ENCODE data around the gene NOX4. TPM values are rescaled to one million over a fixed set of nuclear protein-coding genes. Genes with fewer than 3 reads are reported as not detected.

Gene NOX4
- total RNA-seq, 1 experiment from 2014 or later: 3.0 TPM

GRCh38 chr11:89540826-89541225, 49.7 kb upstream of the NOX4 start:
- no peaks in the 10 kb centered on the region for H3K9me3 Mint-ChIP-seq
- H3K18ac ChIP-seq (ENCODE audit: insufficient read length, low read depth, low read length): no peak overlapping the region
- no peaks in the 10 kb centered on the region for H3K4me1 Mint-ChIP-seq
- H3K56ac ChIP-seq (ENCODE audit: insufficient read length, low read depth, low read length): no peak overlapping the region
- no peak overlapping the region for H2BK120ac ChIP-seq (ENCODE audit: low read depth, low read length, poor library complexity, severe bottlenecking)
- H3K23me2 ChIP-seq (ENCODE audit: insufficient read length, low read depth, low read length, poor library complexity, severe bottlenecking): no peaks in the 10 kb centered on the region
- H3K27ac Mint-ChIP-seq: no peak overlapping the region
- no peak overlapping the region for H3K4ac ChIP-seq (ENCODE audit: low read depth, low read length)
- no peaks in the 10 kb centered on the region for H3K27me3 ChIP-seq (ENCODE audit: insufficient read depth, low read length)
- TF ChIP-seq CTCF (conservative IDR thresholded peaks at IDR 0.05): no peak
- H3K79me2 ChIP-seq (ENCODE audit: insufficient read depth, low read length): no peaks in the 10 kb centered on the region
- H4K8ac ChIP-seq (replicated peaks; ENCODE audit: insufficient read length, low read depth, low read length): no peak overlapping the region
- no peak overlapping the region for H3T11ph ChIP-seq (ENCODE audit: low read length)
- H2BK12ac ChIP-seq (ENCODE audit: insufficient read length, low read depth, low read length): no peak overlapping the region
- H3K9ac ChIP-seq (ENCODE audit: extremely low read depth, insufficient read length, low read length): no peak overlapping the region
- H2AFZ ChIP-seq (ENCODE audit: low read length): no peak overlapping the region
- no CpG with 5 or more reads among the region's 1 CpG for WGBS (ENCODE audit: extremely low coverage, insufficient read length, low lambda C conversion rate)
- H2BK20ac ChIP-seq (ENCODE audit: low read depth, low read length, poor library complexity, severe bottlenecking): no peak overlapping the region
- DNase-seq: no peak
- H4K91ac ChIP-seq (ENCODE audit: insufficient read length, low read depth, low read length): no peak overlapping the region
- H4K5ac ChIP-seq (ENCODE audit: insufficient read length, low read depth, low read length): no peak overlapping the region
- no peaks in the 10 kb centered on the region for H3K36me3 Mint-ChIP-seq (ENCODE audit: insufficient read depth in 1 of 3, low read depth in 3 of 3)
- H2AK5ac ChIP-seq (ENCODE audit: insufficient read length, low read length): no peak overlapping the region
- no peaks in the 10 kb centered on the region for H3K9me3 ChIP-seq (ENCODE audit: control insufficient read depth, low read depth, low read length)
- no peak overlapping the region for H3K27ac ChIP-seq (ENCODE audit: insufficient read length, low read depth, low read length)
- no peak overlapping the region for H3K4me3 Mint-ChIP-seq
- no peaks in the 10 kb centered on the region for H4K20me1 ChIP-seq (ENCODE audit: control insufficient read depth, insufficient read depth, insufficient read length)
- no peak overlapping the region for H3K23ac ChIP-seq (ENCODE audit: insufficient read length, low read depth, low read length)
- no peaks in the 10 kb centered on the region for H3K79me1 ChIP-seq (ENCODE audit: insufficient read depth, low read depth, low read length, poor library complexity, severe bottlenecking)
- peaks cover 2% of the 10 kb centered on the region for H3K27me3 Mint-ChIP-seq (ENCODE audit: low read depth)
- H3K14ac ChIP-seq (ENCODE audit: insufficient read depth, low read length): no peak overlapping the region
- H3K4me1 ChIP-seq (ENCODE audit: insufficient read depth, low read length): no peaks in the 10 kb centered on the region
- no peak overlapping the region for H2BK5ac ChIP-seq (ENCODE audit: insufficient read length, low read length)
- no peak overlapping the region for H3K4me2 ChIP-seq (ENCODE audit: insufficient read depth, insufficient read length, low read length)
- H2BK15ac ChIP-seq (ENCODE audit: low read depth, low read length): no peak overlapping the region
